ENCODE data around the gene SRRM1. TPM values are rescaled to one million over a fixed set of nuclear protein-coding genes. Genes with fewer than 3 reads are reported as not detected.

The SRRM1 gene
- total and polyA plus RNA-seq, 9 of the 15 experiments (the other 6 are each of a cell fraction or from before 2014, with no cell fraction given) = 54.5 to 268 (median 115) TPM

- TF ChIP-seq YY1 (IDR thresholded peaks at IDR 0.05; ENCODE audit: borderline replicate concordance in 1 of 3, control insufficient read depth in 1 of 3, extremely low read depth in 1 of 3, insufficient read depth in 3 of 3, insufficient read length in 1 of 3, insufficient replicate concordance in 2 of 3, low read depth in 1 of 3, low read length in 2 of 3) (peak; percentile 54 to 83 (median 79)), SLC30A9 (CRISPR knock-in tag; IDR thresholded peaks at IDR 0.05) (no peak), CEBPG (CRISPR knock-in tag; IDR thresholded peaks at IDR 0.05) (no peak), CEBPG (tag; conservative IDR thresholded peaks at IDR 0.05 in 1 of 2, IDR thresholded peaks at IDR 0.05 in 1 of 2) (no peak), NBN (IDR thresholded peaks at IDR 0.05; ENCODE audit: low read depth) (no peak), SREBF1 (IDR thresholded peaks at IDR 0.05; ENCODE audit: borderline replicate concordance, low read depth, low read length) (no peak), RAD51 (IDR thresholded peaks at IDR 0.05; ENCODE audit: borderline replicate concordance, low read depth) (no peak), BRD9 (IDR thresholded peaks at IDR 0.05; ENCODE audit: low read depth, partially characterized antibody) (no peak), HDAC2 (IDR thresholded peaks at IDR 0.05) (no peak), ZNF318 (IDR thresholded peaks at IDR 0.05; ENCODE audit: borderline replicate concordance in 1 of 2, low read depth in 1 of 2) (no peak), XRCC3 (IDR thresholded peaks at IDR 0.05) (no peak), FIP1L1 (IDR thresholded peaks at IDR 0.05; ENCODE audit: low read depth, low read length, poor library complexity, severe bottlenecking) (no peak), CGGBP1 (CRISPR knock-in tag; IDR thresholded peaks at IDR 0.05) (no peak), ZNF57 (CRISPR knock-in tag; IDR thresholded peaks at IDR 0.05) (no peak), NFIC (IDR thresholded peaks at IDR 0.05) (no peak), VEZF1 (CRISPR knock-in tag; IDR thresholded peaks at IDR 0.05) (peak; percentile 93)
Observed at GRCh38 chr1:24643363-24644099, 429 bp downstream of the SRRM1 start (continued).
